ENCODE data around the gene SNTN.

DNA sequence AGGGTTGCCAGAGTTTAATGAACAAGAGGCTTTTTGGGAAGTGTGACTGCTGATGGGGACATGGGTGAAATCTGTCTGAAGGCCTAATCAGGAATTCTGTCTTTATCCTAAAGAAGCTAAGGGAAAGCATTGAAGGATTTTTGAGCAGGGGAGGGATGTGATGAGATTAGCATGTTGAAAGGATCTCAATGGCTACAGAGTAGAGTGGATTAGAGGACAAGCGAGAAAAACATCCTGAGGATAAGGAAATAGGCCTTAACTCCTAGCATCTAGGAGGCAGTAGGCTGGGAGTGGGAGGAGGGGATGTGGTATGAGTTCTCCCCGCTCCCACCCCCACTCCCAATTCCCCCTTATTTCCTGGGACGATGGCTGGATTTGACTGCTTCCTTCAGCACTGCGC lies 35.1 kb upstream of the SNTN start:
- TF ChIP-seq EZH2 (IDR thresholded peaks at IDR 0.05; ENCODE audit: borderline replicate concordance, low read depth, low read length, severe bottlenecking) (no peak), POLR2A (IDR thresholded peaks at IDR 0.05; ENCODE audit: low read depth, low read length) (no peak), POLR2AphosphoS5 (IDR thresholded peaks at IDR 0.05; ENCODE audit: insufficient read depth, low read depth, low read length) (no peak), FOS (IDR thresholded peaks at IDR 0.05; ENCODE audit: borderline replicate concordance, insufficient read depth, low read length) (no peak), JUN (IDR thresholded peaks at IDR 0.05; ENCODE audit: borderline replicate concordance, insufficient read depth, insufficient read length, low read depth) (no peak)
- TF ChIP-seq, protein P1, sequence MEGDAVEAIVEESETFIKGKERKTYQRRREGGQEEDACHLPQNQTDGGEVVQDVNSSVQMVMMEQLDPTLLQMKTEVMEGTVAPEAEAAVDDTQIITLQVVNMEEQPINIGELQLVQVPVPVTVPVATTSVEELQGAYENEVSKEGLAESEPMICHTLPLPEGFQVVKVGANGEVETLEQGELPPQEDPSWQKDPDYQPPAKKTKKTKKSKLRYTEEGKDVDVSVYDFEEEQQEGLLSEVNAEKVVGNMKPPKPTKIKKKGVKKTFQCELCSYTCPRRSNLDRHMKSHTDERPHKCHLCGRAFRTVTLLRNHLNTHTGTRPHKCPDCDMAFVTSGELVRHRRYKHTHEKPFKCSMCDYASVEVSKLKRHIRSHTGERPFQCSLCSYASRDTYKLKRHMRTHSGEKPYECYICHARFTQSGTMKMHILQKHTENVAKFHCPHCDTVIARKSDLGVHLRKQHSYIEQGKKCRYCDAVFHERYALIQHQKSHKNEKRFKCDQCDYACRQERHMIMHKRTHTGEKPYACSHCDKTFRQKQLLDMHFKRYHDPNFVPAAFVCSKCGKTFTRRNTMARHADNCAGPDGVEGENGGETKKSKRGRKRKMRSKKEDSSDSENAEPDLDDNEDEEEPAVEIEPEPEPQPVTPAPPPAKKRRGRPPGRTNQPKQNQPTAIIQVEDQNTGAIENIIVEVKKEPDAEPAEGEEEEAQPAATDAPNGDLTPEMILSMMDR (IDR thresholded peaks at IDR 0.05; ENCODE audit: extremely low read depth in 1 of 2, insufficient read depth in 1 of 2, low read depth in 1 of 2, low read length in 2 of 2) = no peak
- TF ChIP-seq, protein P2, sequence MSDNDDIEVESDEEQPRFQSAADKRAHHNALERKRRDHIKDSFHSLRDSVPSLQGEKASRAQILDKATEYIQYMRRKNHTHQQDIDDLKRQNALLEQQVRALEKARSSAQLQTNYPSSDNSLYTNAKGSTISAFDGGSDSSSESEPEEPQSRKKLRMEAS (IDR thresholded peaks at IDR 0.05; ENCODE audit: insufficient read depth, insufficient read length) = no peak
